ENCODE measurements around the gene SLC16A4. TPM values are rescaled to one million over a fixed set of nuclear protein-coding genes. Genes with fewer than 3 reads are reported as not detected.

Gene SLC16A4
- total RNA-seq, 4 donors from 2014 or later: 0.88 to 4.5 (median 4.2) TPM; not detected in 1

DNA sequence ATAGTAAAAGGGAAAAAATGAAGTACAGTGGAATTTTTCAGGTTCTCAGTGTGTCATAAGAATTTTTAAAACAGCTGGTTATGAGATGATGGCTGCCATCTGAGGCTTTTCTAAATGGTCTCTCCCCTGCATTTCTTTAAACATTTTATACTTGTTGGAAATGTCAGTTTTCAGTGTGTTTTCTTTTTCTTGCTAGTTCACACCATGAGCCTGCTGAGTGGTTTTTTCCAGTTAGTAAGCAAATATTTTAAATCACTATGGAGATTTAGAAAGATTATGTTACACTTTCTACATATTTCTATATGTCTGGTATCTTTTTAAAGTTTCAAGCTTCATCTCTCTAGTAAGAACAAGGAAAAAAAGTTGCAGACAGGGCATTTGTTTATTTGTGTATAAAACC is 42.1 kb downstream of the SLC16A4 start:
- DNase-seq: no peak
- H3K27ac ChIP-seq: no peak overlapping the region
- intact Hi-C loops (cut with DNase I): no loop called here
- H3K4me3 ChIP-seq: no peak overlapping the region
- TF ChIP-seq POLR2A (IDR thresholded peaks at IDR 0.05): no peak
- TF ChIP-seq, protein P1, sequence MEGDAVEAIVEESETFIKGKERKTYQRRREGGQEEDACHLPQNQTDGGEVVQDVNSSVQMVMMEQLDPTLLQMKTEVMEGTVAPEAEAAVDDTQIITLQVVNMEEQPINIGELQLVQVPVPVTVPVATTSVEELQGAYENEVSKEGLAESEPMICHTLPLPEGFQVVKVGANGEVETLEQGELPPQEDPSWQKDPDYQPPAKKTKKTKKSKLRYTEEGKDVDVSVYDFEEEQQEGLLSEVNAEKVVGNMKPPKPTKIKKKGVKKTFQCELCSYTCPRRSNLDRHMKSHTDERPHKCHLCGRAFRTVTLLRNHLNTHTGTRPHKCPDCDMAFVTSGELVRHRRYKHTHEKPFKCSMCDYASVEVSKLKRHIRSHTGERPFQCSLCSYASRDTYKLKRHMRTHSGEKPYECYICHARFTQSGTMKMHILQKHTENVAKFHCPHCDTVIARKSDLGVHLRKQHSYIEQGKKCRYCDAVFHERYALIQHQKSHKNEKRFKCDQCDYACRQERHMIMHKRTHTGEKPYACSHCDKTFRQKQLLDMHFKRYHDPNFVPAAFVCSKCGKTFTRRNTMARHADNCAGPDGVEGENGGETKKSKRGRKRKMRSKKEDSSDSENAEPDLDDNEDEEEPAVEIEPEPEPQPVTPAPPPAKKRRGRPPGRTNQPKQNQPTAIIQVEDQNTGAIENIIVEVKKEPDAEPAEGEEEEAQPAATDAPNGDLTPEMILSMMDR (IDR thresholded peaks at IDR 0.05): no peak
- H3K9me3 ChIP-seq: no peaks in the 10 kb centered on the region
- peaks cover 7 to 78% (median 33%) of the 10 kb centered on the region in 3 donors for H3K4me1 ChIP-seq
- peaks cover 0 to 40% (median 0%) of the 10 kb centered on the region in 3 donors for H3K36me3 ChIP-seq
- H3K27me3 ChIP-seq: no peaks in the 10 kb centered on the region

DNA sequence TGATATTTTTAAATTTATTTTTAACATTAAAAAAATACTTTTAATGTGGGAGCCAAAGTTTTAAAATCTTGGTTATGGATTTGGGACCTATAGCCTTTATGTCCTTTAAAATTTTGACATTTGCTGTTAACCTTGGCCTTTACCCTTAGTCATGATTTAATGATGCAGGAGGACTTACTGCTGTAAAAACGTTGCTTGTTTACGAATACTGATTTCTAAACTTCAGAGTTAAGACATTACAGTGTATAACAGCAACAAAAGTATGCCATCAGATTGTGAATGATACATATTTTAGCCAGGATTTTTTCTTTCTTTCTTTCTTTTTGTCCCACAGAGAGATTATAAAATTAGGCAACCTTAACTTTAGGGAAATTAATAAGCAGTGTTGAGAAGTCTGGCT is 42.8 kb downstream of the SLC16A4 start:
- H3K4me1 ChIP-seq: peaks cover 7 to 85% (median 39%) of the 10 kb centered on the region in 3 donors

DNA sequence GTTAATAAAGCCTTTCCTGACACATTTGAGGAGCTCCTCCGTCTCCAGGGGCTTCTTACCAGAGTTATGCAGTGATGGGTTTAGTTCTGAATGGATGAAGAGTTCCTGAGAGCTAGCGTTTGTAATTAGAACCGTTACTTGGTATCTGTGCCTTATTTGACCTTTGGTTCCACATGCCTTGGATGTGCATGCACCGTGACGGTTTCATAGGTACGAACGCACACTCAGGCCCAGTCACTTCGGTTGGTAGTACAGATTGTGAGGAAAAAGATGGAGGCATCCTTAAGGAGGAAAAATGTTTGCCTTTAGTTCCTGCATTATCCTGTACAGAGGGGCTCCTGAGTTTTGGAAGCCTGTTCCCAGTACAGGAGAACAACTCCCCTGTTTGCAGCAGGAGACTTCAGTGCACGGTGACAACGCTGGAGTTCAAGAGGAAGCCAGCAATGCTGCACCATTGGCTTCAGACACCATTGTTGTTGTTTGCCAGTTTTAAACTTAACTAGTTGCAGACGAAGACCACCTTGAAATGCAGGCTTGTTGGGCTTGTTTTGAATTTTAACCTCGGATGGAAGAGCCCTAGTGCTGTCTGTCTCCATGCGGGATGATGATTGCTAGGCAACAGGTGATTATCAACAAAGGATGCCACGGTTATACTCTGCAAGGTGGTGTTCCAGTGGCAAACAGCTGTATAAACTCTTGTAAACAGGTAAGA is 43.5 kb downstream of the SLC16A4 start:
- H3K4me1 ChIP-seq: peaks cover 7 to 92% (median 44%) of the 10 kb centered on the region in 3 donors
- TF ChIP-seq, protein P1 (IDR thresholded peaks at IDR 0.05): no peak
- TF ChIP-seq POLR2A (IDR thresholded peaks at IDR 0.05): no peak

More for the DNA sequence above, 42.8 kb downstream of the SLC16A4 start:
- no peak for TF ChIP-seq POLR2A (IDR thresholded peaks at IDR 0.05)
- TF ChIP-seq, protein P1 (IDR thresholded peaks at IDR 0.05): no peak
- WGBS, 2 donors: 30 to 38% methylated on average over 2 of the region's 2 CpGs
- H3K27me3 ChIP-seq: no peaks in the 10 kb centered on the region
- intact Hi-C loops (cut with DNase I): no loop called here
- no peak for DNase-seq
- peaks cover 0 to 33% (median 0%) of the 10 kb centered on the region in 3 donors for H3K36me3 ChIP-seq
- H3K4me3 ChIP-seq: no peak overlapping the region
- no peak overlapping the region for H3K27ac ChIP-seq
- no peaks in the 10 kb centered on the region for H3K9me3 ChIP-seq

DNA sequence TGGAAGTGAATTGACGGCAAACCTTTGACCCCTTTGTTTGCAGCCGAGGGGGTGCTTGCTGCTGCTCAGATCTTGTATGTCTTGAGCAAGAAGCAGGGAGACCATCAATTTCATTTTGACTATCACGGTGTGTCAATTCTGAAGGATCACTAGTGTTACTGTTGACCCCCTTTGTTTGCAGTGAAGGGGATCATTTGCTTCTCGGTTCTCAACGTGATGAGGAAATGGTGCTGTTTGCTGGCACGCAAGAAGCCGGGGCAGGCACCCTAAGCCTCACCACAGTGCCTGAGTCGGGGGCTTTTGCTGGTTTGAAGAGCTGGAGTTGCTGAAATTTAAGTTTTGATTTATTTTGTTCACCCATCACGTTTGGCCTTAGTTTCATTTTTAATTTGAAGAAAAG is 44.1 kb downstream of the SLC16A4 start:
- no peak for TF ChIP-seq POLR2A (IDR thresholded peaks at IDR 0.05)
- TF ChIP-seq, protein P1 (IDR thresholded peaks at IDR 0.05): no peak
- H3K27ac ChIP-seq: no peak overlapping the region
- no peak for DNase-seq
- intact Hi-C loops (cut with DNase I): no loop called here
- WGBS, 2 donors: 66 to 69% methylated on average over 9 of the region's 9 CpGs
- no peaks in the 10 kb centered on the region for H3K9me3 ChIP-seq
- peaks cover 0 to 36% (median 0%) of the 10 kb centered on the region in 3 donors for H3K36me3 ChIP-seq
- no peaks in the 10 kb centered on the region for H3K27me3 ChIP-seq
- H3K4me1 ChIP-seq: peaks cover 14 to 99% (median 50%) of the 10 kb centered on the region in 3 donors
- no peak overlapping the region for H3K4me3 ChIP-seq

More for the DNA sequence above, 43.5 kb downstream of the SLC16A4 start:
- no peaks in the 10 kb centered on the region for H3K27me3 ChIP-seq
- no peak for DNase-seq
- 61 to 74% methylated on average over 14 of the region's 14 CpGs for WGBS, 2 donors
- intact Hi-C loops (cut with DNase I): no loop called here
- peaks cover 0 to 31% (median 0%) of the 10 kb centered on the region in 3 donors for H3K36me3 ChIP-seq
- no peaks in the 10 kb centered on the region for H3K9me3 ChIP-seq
- no peak overlapping the region for H3K4me3 ChIP-seq
- H3K27ac ChIP-seq: no peak overlapping the region

DNA sequence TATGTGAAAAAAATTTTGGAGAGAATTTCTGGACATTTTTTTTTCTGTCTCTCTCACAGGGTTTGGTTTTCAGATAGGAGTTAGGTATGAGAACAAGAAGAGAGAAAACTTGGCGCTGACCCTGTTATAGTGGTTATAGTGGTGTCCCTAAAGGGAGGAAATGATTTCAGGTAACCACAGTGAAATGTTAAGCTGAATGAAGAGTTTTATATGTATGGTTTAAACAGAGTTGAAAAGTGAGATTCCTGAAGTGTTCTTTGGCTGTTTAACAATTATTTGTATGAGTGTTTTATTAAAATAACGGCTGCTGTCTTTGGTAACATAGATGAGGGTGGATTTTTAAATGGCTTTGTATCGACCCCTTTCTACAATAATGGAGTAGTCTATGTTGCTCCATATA is 45.3 kb downstream of the SLC16A4 start:
- no peak for DNase-seq
- peaks cover 24 to 100% (median 60%) of the 10 kb centered on the region in 3 donors for H3K4me1 ChIP-seq
- H3K27ac ChIP-seq: no peak overlapping the region
- H3K36me3 ChIP-seq: peaks cover 0 to 47% (median 0%) of the 10 kb centered on the region in 3 donors
- no peaks in the 10 kb centered on the region for H3K27me3 ChIP-seq
- no peak overlapping the region for H3K4me3 ChIP-seq
- 70 to 71% methylated on average over 3 of the region's 3 CpGs for WGBS, 2 donors
- no peaks in the 10 kb centered on the region for H3K9me3 ChIP-seq
- intact Hi-C loops (cut with DNase I): no loop called here
- TF ChIP-seq, protein P1 (IDR thresholded peaks at IDR 0.05): no peak
- TF ChIP-seq POLR2A (IDR thresholded peaks at IDR 0.05): no peak
